Vagina (tissue), 2 donors: Measurements from ENCODE around the gene TCOF1.

Source experiments
- POLR2A ChIP-seq, 2 donors: fragments of 450-650 bp; IDR thresholded peaks; one replicate each; pipeline ENCODE4 v1.6.1; 2017; ENCODE audit warnings: antibody characterized with exemption in 2 of 2, mild to moderate bottlenecking in 2 of 2, moderate library complexity in 2 of 2
- POLR2AphosphoS5 ChIP-seq, 2 donors: sonication (generic); formaldehyde crosslinking; IDR thresholded peaks; one replicate each; pipeline ENCODE4 v1.9.0; 2017; ENCODE audit warnings: antibody characterized with exemption in 2 of 2, mild to moderate bottlenecking in 2 of 2, low read depth in 1 of 2; ENCODE audit not compliant: insufficient read depth in 1 of 2
- TF ChIP-seq, protein P1 (sequence below), 3 experiments: fragments of 450-650 bp in 2 of 3; fragments of 200-600 bp in 1 of 3; sonication (generic) in 1 of 3; IDR thresholded peaks; one replicate each; pipeline ENCODE4 v1.5.1; 2017 to 2019; ENCODE audit warnings: antibody characterized with exemption in 3 of 3, mild to moderate bottlenecking in 2 of 3, moderate library complexity in 2 of 3

DNA sequence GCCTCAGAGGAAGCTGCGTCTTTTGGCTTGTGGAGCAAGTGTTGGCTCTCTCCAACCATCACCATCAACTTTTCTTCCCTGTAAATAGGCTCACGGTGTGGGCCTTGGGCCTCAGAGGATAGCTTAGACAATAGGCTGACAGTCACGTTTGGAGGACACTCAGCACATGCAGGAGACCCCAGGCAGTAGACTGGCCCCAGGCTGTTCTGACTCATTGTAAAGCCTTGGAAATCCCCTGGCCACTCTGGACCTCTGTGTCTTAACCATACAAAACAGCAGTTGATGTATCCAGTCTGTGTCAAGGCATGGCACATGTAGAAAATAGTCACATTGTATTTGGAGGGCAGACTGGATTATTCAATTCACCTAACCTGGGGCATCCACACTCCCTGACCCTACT is 36.6 kb downstream of the TCOF1 start:
- TF ChIP-seq POLR2A (IDR thresholded peaks at IDR 0.05), result no peak
- TF ChIP-seq, protein P1, sequence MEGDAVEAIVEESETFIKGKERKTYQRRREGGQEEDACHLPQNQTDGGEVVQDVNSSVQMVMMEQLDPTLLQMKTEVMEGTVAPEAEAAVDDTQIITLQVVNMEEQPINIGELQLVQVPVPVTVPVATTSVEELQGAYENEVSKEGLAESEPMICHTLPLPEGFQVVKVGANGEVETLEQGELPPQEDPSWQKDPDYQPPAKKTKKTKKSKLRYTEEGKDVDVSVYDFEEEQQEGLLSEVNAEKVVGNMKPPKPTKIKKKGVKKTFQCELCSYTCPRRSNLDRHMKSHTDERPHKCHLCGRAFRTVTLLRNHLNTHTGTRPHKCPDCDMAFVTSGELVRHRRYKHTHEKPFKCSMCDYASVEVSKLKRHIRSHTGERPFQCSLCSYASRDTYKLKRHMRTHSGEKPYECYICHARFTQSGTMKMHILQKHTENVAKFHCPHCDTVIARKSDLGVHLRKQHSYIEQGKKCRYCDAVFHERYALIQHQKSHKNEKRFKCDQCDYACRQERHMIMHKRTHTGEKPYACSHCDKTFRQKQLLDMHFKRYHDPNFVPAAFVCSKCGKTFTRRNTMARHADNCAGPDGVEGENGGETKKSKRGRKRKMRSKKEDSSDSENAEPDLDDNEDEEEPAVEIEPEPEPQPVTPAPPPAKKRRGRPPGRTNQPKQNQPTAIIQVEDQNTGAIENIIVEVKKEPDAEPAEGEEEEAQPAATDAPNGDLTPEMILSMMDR (IDR thresholded peaks at IDR 0.05), result no peak
- no peak for TF ChIP-seq POLR2AphosphoS5 (IDR thresholded peaks at IDR 0.05; ENCODE audit: insufficient read depth in 1 of 2, low read depth in 1 of 2)
